Fibroblast of skin of left quadriceps (primary cell): ENCODE measurements around the gene LARP6.
A peak's percentile ranks its signal among the peaks of the same experiment; 100 is the strongest.
"Not testable (repeated sequence)": the region's sequence is repeated elsewhere in the genome, so short reads cannot be mapped to it uniquely, and the experiment has no call there.

Experiments used
- DNase-seq, 2 experiments: peaks; one replicate each; pipeline ENCODE4 v3.0.0-alpha.2; 2013; ENCODE audit warnings: low read depth in 2 of 2

Gene LARP6

GRCh38 chr15:70859322-70859908, 5.5 kb upstream of the LARP6 start:
- DNase-seq: no peak

DNA sequence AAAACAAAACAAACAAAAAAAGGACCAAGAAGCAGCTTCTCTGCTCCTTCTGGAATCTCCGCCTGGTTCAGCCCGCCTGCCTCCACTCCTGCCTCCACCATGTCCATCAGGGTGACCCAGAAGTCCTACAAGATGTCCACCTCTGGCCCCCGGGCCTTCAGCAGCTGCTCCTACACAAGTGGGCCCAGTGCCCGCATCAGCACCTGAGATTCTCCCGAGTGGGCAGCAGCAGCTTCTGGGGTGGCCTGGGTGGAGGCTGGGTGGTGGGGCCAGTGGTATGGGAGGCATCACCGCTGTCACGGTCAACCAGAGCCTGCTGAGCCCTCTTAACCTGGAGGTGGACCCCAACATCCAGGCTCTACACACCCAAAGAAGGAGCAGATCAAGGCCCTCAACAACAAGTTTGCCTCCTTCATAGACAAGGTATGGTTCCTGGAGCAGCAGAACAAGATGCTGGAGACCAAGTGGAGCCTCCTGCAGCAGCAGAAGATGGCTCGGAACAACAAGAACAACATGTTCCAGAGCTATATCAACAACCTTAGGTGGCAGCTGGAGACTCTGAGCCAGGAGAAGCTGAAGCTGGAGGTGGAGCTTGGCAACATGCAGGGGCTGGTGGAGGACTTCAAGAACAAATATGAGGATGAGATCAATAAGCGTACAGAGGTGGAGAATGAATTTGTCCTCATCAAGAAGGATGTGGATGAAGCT, 4.8 kb upstream of the LARP6 start:
- not testable (repeated sequence) for DNase-seq

DNA sequence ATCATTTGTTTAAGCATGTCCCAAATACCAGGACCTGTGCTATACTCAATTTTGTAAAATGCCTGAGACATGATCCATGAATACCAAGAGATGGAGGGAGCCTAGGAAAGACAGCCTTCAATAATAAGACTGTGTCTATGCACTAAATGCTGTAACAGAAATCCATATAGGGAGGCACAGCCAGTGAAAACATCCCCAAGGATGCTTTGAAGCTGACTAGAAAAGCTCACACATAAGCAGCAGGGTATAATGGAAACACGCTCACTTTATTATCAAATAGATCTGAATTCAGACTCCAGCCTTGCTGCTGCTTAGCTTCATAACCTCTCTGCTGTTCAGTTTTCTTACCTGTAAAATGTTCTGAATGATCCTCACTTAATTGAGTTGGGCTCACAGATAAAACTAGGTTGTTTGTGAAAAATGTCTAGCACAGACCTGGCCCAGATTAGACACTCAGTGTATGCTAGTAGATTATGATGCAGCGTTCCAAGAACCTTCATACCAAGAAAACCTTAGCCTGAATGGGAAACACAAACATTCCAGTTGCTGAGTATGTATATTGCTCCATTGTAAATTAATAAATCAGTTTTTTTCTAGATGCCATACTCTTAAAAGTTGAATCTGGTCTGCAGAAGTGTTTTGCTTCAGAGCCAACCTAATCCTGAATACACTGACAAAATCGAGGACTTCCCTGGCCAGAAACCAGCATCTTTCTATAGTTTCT, 3.8 kb upstream of the LARP6 start:
- no peak for DNase-seq

GRCh38 chr15:70856884-70857561, 3.1 kb upstream of the LARP6 start:
- DNase-seq: peak; percentile 99

- peak in 1 of 2 experiments; percentile 64 for DNase-seq
These were observed 2.4 kb upstream of the LARP6 start for GRCh38 chr15:70856177-70856883.

GRCh38 chr15:70855764-70856163, 1.8 kb upstream of the LARP6 start:
- no peak for DNase-seq

- DNase-seq: no peak
These were observed 664 bp upstream of the LARP6 start for GRCh38 chr15:70854666-70854976.

DNA sequence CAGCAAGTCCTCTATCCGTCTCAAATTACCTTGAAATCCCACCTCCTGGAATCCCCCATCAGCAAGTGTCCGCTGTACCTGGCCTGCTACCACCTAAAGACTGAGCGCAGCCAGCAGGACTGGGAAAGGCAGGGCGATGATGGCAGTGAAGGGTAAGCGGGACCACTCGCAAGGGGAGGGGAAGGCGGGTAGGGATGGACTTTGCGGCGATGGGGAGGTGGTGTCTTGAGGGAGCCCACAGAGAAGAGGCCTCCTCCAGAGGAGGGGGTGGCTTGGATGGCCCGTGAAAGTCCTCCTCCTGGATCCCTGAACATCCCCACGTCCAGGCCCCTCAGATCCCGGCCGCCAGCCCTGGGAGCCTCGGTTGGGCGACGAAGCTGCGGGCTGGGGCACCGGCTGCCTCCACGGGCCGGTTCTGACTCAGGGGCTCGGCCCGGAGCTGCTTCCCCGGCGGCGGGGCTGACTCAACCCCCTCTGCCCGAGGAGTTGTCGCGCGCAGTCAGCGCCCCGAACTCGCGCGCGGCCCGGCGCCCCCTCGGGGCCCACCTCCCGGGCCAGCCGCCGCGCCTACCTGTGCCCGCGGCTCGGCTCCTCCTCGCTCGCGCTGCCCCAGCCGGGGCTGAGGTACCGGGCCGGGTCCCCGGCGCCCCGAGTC, 512 bp downstream of the LARP6 start:
- no peak for DNase-seq

- DNase-seq: no peak
These were observed 1.2 kb downstream of the LARP6 start for GRCh38 chr15:70852501-70853317.

DNA sequence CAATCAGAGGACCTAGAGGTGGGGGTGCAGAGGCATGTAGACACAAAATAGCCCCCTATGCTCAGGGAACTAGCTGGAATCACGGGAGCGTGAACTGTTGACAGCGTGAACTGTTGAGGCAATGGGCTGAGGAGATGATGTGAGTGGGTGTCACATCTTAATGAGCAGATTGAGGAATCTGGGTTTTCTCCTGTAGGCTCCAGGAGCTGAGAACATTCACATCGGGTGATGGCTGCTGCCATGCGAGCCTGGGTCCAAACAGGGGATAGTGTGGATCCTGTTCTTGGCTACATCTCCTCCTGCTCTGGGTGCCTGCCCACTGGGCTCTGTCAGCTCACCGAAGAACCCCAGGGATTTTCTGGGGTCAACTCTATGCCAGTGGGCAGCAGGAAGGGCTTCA, 2.1 kb downstream of the LARP6 start:
- no peak for DNase-seq

DNA sequence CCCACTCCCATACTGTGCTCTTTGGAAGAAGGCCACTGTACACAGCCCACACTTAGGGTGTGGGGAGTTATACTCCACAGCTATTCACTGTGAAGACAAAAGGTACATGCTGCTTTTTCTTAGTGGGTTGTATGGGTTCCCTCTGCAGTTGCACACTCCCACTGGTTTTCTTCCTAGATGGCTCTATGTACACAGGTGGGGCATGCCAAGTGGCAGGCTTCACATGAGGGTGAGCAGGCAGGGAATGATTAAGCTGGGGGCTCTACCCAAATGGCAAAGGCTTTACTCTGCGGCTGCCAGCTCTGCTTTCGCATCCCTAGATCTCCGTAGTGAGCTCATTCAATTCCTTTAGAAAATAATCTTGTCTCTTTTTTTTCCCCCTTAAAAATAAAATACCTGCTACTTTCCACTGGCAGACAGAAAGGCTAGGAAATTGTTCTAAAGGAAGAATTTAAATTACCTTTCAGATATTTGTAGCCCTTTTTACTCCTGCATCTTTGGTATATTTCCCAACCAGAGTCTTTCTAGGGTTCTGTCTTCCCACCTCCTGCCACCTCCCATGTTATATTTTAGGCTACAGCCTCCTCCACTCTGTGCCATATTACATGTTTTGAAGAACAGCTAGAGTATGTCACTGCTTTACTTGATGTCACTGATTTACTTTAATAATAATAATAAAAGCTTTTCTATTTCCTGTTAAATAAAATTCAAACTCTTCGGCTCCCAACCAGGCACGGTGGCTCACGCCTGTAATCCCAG, 8.2 kb downstream of the LARP6 start:
- DNase-seq: no peak

GRCh38 chr15:70837476-70837875, 16.5 kb downstream of the LARP6 start:
- no peak for DNase-seq

DNA sequence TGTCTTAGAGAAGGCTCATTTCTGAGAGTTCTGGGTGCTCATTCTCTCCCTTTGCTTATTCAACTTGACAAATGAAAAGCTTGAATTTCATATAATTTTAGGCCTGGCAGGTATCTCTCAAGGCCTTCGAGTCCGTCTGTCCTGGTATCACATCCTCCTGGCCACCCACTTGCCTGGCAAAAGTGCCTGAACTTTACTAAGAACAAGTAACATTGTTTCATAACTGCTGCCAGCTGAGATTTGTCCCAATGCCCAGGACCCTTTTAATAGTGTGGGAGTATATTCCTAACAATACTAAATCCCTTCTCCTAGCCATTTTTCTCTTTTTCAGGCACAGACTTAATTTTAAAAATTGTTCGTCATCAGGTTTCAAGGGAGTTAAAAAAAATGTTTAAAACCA, 18.1 kb downstream of the LARP6 start:
- no peak for DNase-seq

- no peak for DNase-seq
These were observed 18.5 kb downstream of the LARP6 start for GRCh38 chr15:70835415-70835814.

- no peak for DNase-seq
These were observed 19.0 kb downstream of the LARP6 start for GRCh38 chr15:70834999-70835398.

- DNase-seq: peak; percentile 82 to 86
These were observed 19.8 kb downstream of the LARP6 start for GRCh38 chr15:70833861-70834765.

DNA sequence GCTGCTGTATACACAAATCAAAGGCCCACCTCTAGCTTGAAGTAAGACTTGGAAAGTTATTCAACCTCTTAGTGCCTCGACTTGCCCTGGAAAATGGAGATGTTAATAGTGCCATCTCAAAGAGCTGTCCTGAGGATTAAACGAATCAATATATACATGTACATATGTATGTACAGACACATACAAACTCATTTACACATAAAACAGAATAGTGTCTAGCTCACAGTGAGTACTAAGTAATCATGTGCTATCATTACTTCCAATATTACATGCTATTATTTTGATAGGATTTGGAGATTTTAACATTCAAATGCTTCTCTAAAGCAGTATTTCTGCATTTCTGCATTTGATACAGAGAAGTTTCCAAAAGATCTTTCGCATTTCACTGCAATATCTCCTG, 20.5 kb downstream of the LARP6 start:
- DNase-seq: no peak

GRCh38 chr15:70832176-70832575, 21.8 kb downstream of the LARP6 start:
- DNase-seq: no peak
